H1 (cell line): ENCODE data around the gene POPDC3. TPM values are rescaled to one million over a fixed set of nuclear protein-coding genes. Genes with fewer than 3 reads are reported as not detected.

Experiments
- CTCF ChIA-PET: fragments of 300-600 bp; sonication (Branson Sonifier 250); formaldehyde crosslinking; loops from one replicate; lab custom pipeline; 2021; ENCODE audit not compliant: partially characterized antibody; lab: Charles Lee
- POLR2A ChIA-PET: fragments of 300-600 bp; sonication (Branson Sonifier 250); formaldehyde crosslinking; loops from one replicate; lab custom pipeline; 2021; ENCODE audit warnings: inconsistent platforms; ENCODE audit not compliant: partially characterized antibody; lab: Charles Lee
- DNase-seq, 2 experiments: peaks; one replicate each; pipeline versions ENCODE4 v3.0.0 to v3.0.0-alpha.2; 2010 to 2022; ENCODE audit warnings: low spot score in 2 of 2, low read depth in 1 of 2, mixed read lengths in 1 of 2
- FAIRE-seq: peaks from 2 replicates; lab custom pipeline; 2011; peaks lifted over from hg19 to GRCh38; lab: Jason Lieb, UNC
- H2AFZ ChIP-seq: 2 replicates; pipeline ENCODE4 v1.8.1; 2012; ENCODE audit warnings: low read length, inconsistent platforms
- H2AK5ac ChIP-seq: 2 replicates; pipeline ENCODE4 v1.6.1; 2013; ENCODE audit warnings: low read depth, low read length
- H2BK120ac ChIP-seq: replicated peaks from 2 replicates; pipeline ENCODE3; 2013; ENCODE audit warnings: low read depth, low read length, inconsistent platforms
- H2BK12ac ChIP-seq: 2 replicates; pipeline ENCODE4 v1.6.1; 2013; ENCODE audit warnings: low read depth, low read length
- H2BK15ac ChIP-seq: 2 replicates; pipeline ENCODE4 v1.6.1; 2013; ENCODE audit warnings: low read length
- H2BK20ac ChIP-seq: 2 replicates; pipeline ENCODE4 v1.6.1; 2013; ENCODE audit warnings: low read length
- H2BK5ac ChIP-seq: 2 replicates; pipeline ENCODE4 v1.6.1; 2013; ENCODE audit warnings: low read depth, low read length
- H3K14ac ChIP-seq: 2 replicates; pipeline ENCODE4 v1.6.1; 2013; ENCODE audit warnings: inconsistent platforms; ENCODE audit not compliant: insufficient read length
- H3K18ac ChIP-seq: 2 replicates; pipeline ENCODE4 v1.6.1; 2013; ENCODE audit warnings: low read length; ENCODE audit errors: extremely low read depth
- H3K23ac ChIP-seq: 2 replicates; pipeline ENCODE4 v1.6.1; 2013; ENCODE audit warnings: inconsistent platforms; ENCODE audit not compliant: insufficient read length
- H3K23me2 ChIP-seq: 2 replicates; pipeline ENCODE4 v1.6.1; 2013; ENCODE audit warnings: low read depth, low read length
- H3K27ac ChIP-seq: 2 replicates; pipeline ENCODE4 v1.6.1; 2011; ENCODE audit warnings: low read depth, low read length, inconsistent platforms
- H3K27me3 ChIP-seq, 4 experiments: replicated peaks in 1 of 4; 1 replicate in 1 of 4; 2 replicates in 3 of 4; pipeline versions ENCODE4 v1.6.1 to v1.8.1; 2011 to 2013; ENCODE audit warnings: low read length in 3 of 4, mild to moderate bottlenecking in 3 of 4, inconsistent platforms in 2 of 4, mixed read lengths in 2 of 4, moderate library complexity in 1 of 4; ENCODE audit not compliant: control insufficient read depth in 3 of 4, insufficient read depth in 3 of 4; ENCODE audit errors: extremely low read depth in 1 of 4
- H3K36me3 ChIP-seq, 4 experiments: 2 replicates each; pipeline versions ENCODE4 v1.6.1 to v1.8.1; 2011 to 2013; ENCODE audit warnings: mild to moderate bottlenecking in 4 of 4, low read length in 3 of 4, moderate library complexity in 2 of 4, control low read depth in 1 of 4, inconsistent platforms in 1 of 4; ENCODE audit not compliant: insufficient read depth in 4 of 4, control insufficient read depth in 2 of 4
- H3K4ac ChIP-seq: replicated peaks from 2 replicates; pipeline ENCODE3; 2013; ENCODE audit warnings: low read length, low read depth, mixed read lengths, inconsistent platforms; ENCODE audit not compliant: insufficient read length
- H3K4me1 ChIP-seq, 4 experiments: replicated peaks in 1 of 4; 1 replicate in 1 of 4; 2 replicates in 3 of 4; pipeline versions ENCODE4 v1.6.1 to v1.8.1; 2011 to 2013; ENCODE audit warnings: low read length in 3 of 4, inconsistent platforms in 2 of 4, mixed read lengths in 1 of 4; ENCODE audit not compliant: insufficient read depth in 4 of 4, control insufficient read depth in 3 of 4
- H3K4me2 ChIP-seq, 2 experiments: 2 replicates each; pipeline versions ENCODE4 v1.6.1 to v1.8.1; 2011 to 2013; ENCODE audit warnings: low read depth in 2 of 2, low read length in 2 of 2, control low read depth in 1 of 2, inconsistent platforms in 1 of 2, mild to moderate bottlenecking in 1 of 2; ENCODE audit not compliant: insufficient read depth in 1 of 2
- H3K4me3 ChIP-seq, 4 experiments: fragments of 200-600, 300-600 bp in 1 of 4; sonication (generic), shearing (Covaris generic), sonication (Bioruptor Twin) in 1 of 4; 2 replicates each; pipeline versions ENCODE4 v1.5.1 to v1.8.1; 2011 to 2016; ENCODE audit warnings: low read length in 4 of 4, low read depth in 3 of 4, control low read depth in 2 of 4, inconsistent platforms in 2 of 4, mild to moderate bottlenecking in 2 of 4, mixed read lengths in 1 of 4, moderate library complexity in 1 of 4; ENCODE audit not compliant: insufficient read depth in 2 of 4; ENCODE audit errors: extremely low read depth in 1 of 4
- H3K56ac ChIP-seq: replicated peaks from 2 replicates; pipeline ENCODE3; 2013; ENCODE audit warnings: low read depth, mild to moderate bottlenecking, mixed read lengths, low read length, inconsistent platforms; ENCODE audit not compliant: insufficient read length
- H3K79me1 ChIP-seq: 2 replicates; pipeline ENCODE4 v1.6.1; 2013; ENCODE audit warnings: low read depth, low read length, control low read depth
- H3K79me2 ChIP-seq, 2 experiments: 2 replicates each; pipeline versions ENCODE4 v1.6.1 to v1.8.1; 2012 to 2013; ENCODE audit warnings: low read length in 2 of 2, mild to moderate bottlenecking in 2 of 2, inconsistent platforms in 1 of 2; ENCODE audit not compliant: insufficient read depth in 2 of 2, control insufficient read depth in 1 of 2
- H3K9ac ChIP-seq, 4 experiments: replicated peaks in 1 of 4; 1 replicate in 1 of 4; 2 replicates in 3 of 4; pipeline versions ENCODE4 v1.6.1 to v1.8.1; 2011 to 2013; ENCODE audit warnings: low read depth in 3 of 4, low read length in 3 of 4, control low read depth in 2 of 4, mild to moderate bottlenecking in 2 of 4, moderate library complexity in 2 of 4, inconsistent platforms in 1 of 4; ENCODE audit errors: extremely low read depth in 1 of 4
- H3K9me3 ChIP-seq, 2 experiments: 2 replicates each; pipeline versions ENCODE4 v1.6.1 to v1.8.1; 2012 to 2013; ENCODE audit warnings: mild to moderate bottlenecking in 2 of 2, moderate library complexity in 2 of 2, control low read depth in 1 of 2, inconsistent platforms in 1 of 2, low read depth in 1 of 2, low read length in 1 of 2, mixed read lengths in 1 of 2; ENCODE audit not compliant: insufficient read depth in 2 of 2
- H4K20me1 ChIP-seq, 2 experiments: replicated peaks in 1 of 2; 2 replicates each; pipeline versions ENCODE3 to v1.8.1; 2011 to 2013; ENCODE audit warnings: inconsistent platforms in 2 of 2, low read length in 2 of 2, mild to moderate bottlenecking in 1 of 2; ENCODE audit not compliant: insufficient read depth in 2 of 2, control insufficient read depth in 1 of 2
- H4K5ac ChIP-seq: 2 replicates; pipeline ENCODE4 v1.6.1; 2013; ENCODE audit warnings: low read length, low read depth, mixed read lengths, inconsistent platforms; ENCODE audit not compliant: insufficient read length
- H4K8ac ChIP-seq: 2 replicates; pipeline ENCODE4 v1.8.0; 2013; ENCODE audit warnings: mild to moderate bottlenecking, moderate library complexity, low read length, inconsistent platforms; ENCODE audit not compliant: insufficient read depth; ENCODE audit errors: extremely low read depth
- H4K91ac ChIP-seq: replicated peaks from 2 replicates; pipeline ENCODE3; 2013; ENCODE audit warnings: low read length, mixed read lengths, inconsistent platforms; ENCODE audit not compliant: insufficient read length
- EGR1 ChIP-seq: IDR thresholded peaks from 2 replicates; pipeline ENCODE4 v1.6.1; 2011; ENCODE audit warnings: low read depth, low read length, borderline replicate concordance
- RFX5 ChIP-seq: IDR thresholded peaks from 2 replicates; pipeline ENCODE4 v1.6.1; 2011; ENCODE audit warnings: low read depth, low read length, improper control_type of control experiment, borderline replicate concordance
- WGBS, 2 experiments: shearing (Covaris generic) in 1 of 2; methylation state at CpG; one replicate each; pipeline versions ENCODE4 v1.1.6 to v1.1.7; 2013 to 2015; ENCODE audit warnings: low lambda C conversion rate in 2 of 2, mixed read lengths in 2 of 2, inconsistent platforms in 1 of 2, low coverage in 1 of 2, missing lambda C conversion rate in 1 of 2; ENCODE audit not compliant: insufficient replicate concordance in 2 of 2, insufficient coverage in 1 of 2, insufficient read length in 1 of 2; ENCODE audit errors: extremely low coverage in 1 of 2, missing lambda C conversion rate in 1 of 2; 5-methylcytosine and 5-hydroxymethylcytosine counted together
- polyA plus RNA-seq, 7 experiments: library from polyadenylated mRNA; depleted of rRNA in 3 of 7; stranded (reverse) in 5 of 7; unstranded in 2 of 7; fragments of >200 nt in 5 of 7; fragments of 200-250 nt in 2 of 7; gene quantifications; 1 replicate in 5 of 7; 2 replicates in 1 of 7; 4 replicates in 1 of 7; pipeline versions ENCODE4 v1.2.1 to v1.2.3, GENCODE V29; 2011 to 2013; ENCODE audit warnings: missing spikeins in 2 of 7, mixed read lengths in 2 of 7
- total RNA-seq: library from RNA; stranded (reverse); fragmentation: NEBNext Ultra II Directional; extraction: Animal tissue kit (Norgen Biotek cat#: 25700); gene quantifications from 2 replicates; pipeline ENCODE4 v1.2.1, GENCODE V29; 2021

POPDC3 gene
- total and polyA plus RNA-seq, 2 of the 8 experiments (the other 6 are each of a cell fraction or from before 2014, with no cell fraction given), result 3.7 to 6.5 TPM

GRCh38 chr6:105192707-105193465 is 13.1 kb upstream of the POPDC3 start:
- no peak overlapping the region for H2AK5ac ChIP-seq
- 93% methylated on average over 7 of the region's 7 CpGs; no CpG with 5 or more reads in 1 of the 2 experiments for WGBS, 2 experiments
- CTCF ChIA-PET, result interaction anchor here (0.6 to 1.9 kb wide), 5 partner anchors 10 to 229 kb away, joined by 3 to 5 read pairs (median 3); no protein-coding TSS in a partner anchor

More at GRCh38 chr6:105192707-105193465, 13.1 kb upstream of the POPDC3 start:
- no peak overlapping the region; a peak in 1 of 7 replicates for H3K9ac ChIP-seq
- no peak overlapping the region for H4K8ac ChIP-seq
- H2AFZ ChIP-seq, result no peak overlapping the region
- H3K79me2 ChIP-seq, result no peaks in the 10 kb centered on the region
- H3K36me3 ChIP-seq, result no peaks in the 10 kb centered on the region
- DNase-seq, result no peak
- no peak for FAIRE-seq
- POLR2A ChIA-PET, result interaction anchor here (0.5 kb wide), 1 partner anchor 239 kb away, joined by 3 read pairs; no protein-coding TSS in a partner anchor
- TF ChIP-seq RFX5, result no peak
- no peak for TF ChIP-seq EGR1
- H2BK5ac ChIP-seq, result no peak overlapping the region
- no peaks in the 10 kb centered on the region for H3K9me3 ChIP-seq
- no peak overlapping the region for H3K18ac ChIP-seq
- no peak overlapping the region for H3K14ac ChIP-seq
- no peak overlapping the region for H4K5ac ChIP-seq
- no peak overlapping the region for H2BK20ac ChIP-seq
- no peak overlapping the region for H3K4ac ChIP-seq
- H3K27me3 ChIP-seq, result no peaks in the 10 kb centered on the region
- no peak overlapping the region for H3K4me2 ChIP-seq
- no peak overlapping the region for H3K4me3 ChIP-seq
- H3K27ac ChIP-seq, result no peak overlapping the region
- no peaks in the 10 kb centered on the region for H3K23me2 ChIP-seq
- no peak overlapping the region for H4K91ac ChIP-seq
- H3K79me1 ChIP-seq, result no peaks in the 10 kb centered on the region
- H3K56ac ChIP-seq, result no peak overlapping the region
- H3K23ac ChIP-seq, result no peak overlapping the region
- H2BK12ac ChIP-seq, result no peak overlapping the region
- H2BK120ac ChIP-seq, result no peak overlapping the region
- no peak overlapping the region for H2BK15ac ChIP-seq
- H4K20me1 ChIP-seq, result no peaks in the 10 kb centered on the region
- H3K4me1 ChIP-seq, result no peaks in the 10 kb centered on the region
